ENCODE data around the gene SPSB4. TPM values are rescaled to one million over a fixed set of nuclear protein-coding genes. Genes with fewer than 3 reads are reported as not detected.

The SPSB4 gene
- total and polyA plus RNA-seq, 2 donors (not counting 1 experiment from before 2014, with no cell fraction given) = not detected

- Mint-ChIP-seq H3K27ac (no peak overlapping the region), H3K9me3 (ENCODE audit: insufficient read depth) (no peaks in the 10 kb centered on the region), H3K4me3 (no peak overlapping the region), H3K4me1 (no peaks in the 10 kb centered on the region), H3K27me3 (no peaks in the 10 kb centered on the region)
- Histone ChIP-seq H3K27ac (ENCODE audit: low read length in 2 of 2) (no peak overlapping the region), H3K9me3 (ENCODE audit: control extremely low read depth in 1 of 3, control insufficient read depth in 2 of 3, insufficient read depth in 1 of 3, low read length in 2 of 3) (peaks cover 0 to 7% (median 3%) of the 10 kb centered on the region in 3 donors), H3K27me3 (replicated peaks in 1 of 4; ENCODE audit: control extremely low read depth in 1 of 4, control insufficient read depth in 3 of 4, insufficient read depth in 4 of 4, low read length in 3 of 4) (peaks cover 0 to 3% (median 0%) of the 10 kb centered on the region in 4 experiments), H4K20me1 (ENCODE audit: control insufficient read depth, insufficient read depth, low read length, poor library complexity, severe bottlenecking) (no peaks in the 10 kb centered on the region), H3K9ac (ENCODE audit: low read length) (no peak overlapping the region), H3K4me2 (replicated peaks; ENCODE audit: low read depth, low read length, poor library complexity, severe bottlenecking) (no peak overlapping the region), H2AFZ (ENCODE audit: insufficient read depth, low read depth, low read length, poor library complexity, severe bottlenecking) (no peak overlapping the region), H3K36me3 (replicated peaks in 1 of 2; ENCODE audit: control extremely low read depth in 1 of 2, control insufficient read depth in 1 of 2, extremely low read depth in 1 of 2, insufficient read depth in 2 of 2, low read length in 1 of 2) (no peaks in the 10 kb centered on the region), H3K79me2 (ENCODE audit: control insufficient read depth, insufficient read depth, low read length) (no peaks in the 10 kb centered on the region), H3K4me3 (ENCODE audit: control extremely low read depth in 1 of 5, extremely low read depth in 1 of 5, insufficient read depth in 1 of 5, low read depth in 2 of 5, low read length in 4 of 5) (no peak overlapping the region), H3K4me1 (ENCODE audit: control insufficient read depth in 2 of 2, insufficient read depth in 2 of 2, low read length in 2 of 2) (no peaks in the 10 kb centered on the region)
- no peak for DNase-seq
- 82% methylated on average over 6 of the region's 6 CpGs for WGBS (ENCODE audit: insufficient coverage)
- no peak for ATAC-seq (ENCODE audit: low read depth)
- TF ChIP-seq EZH2 (IDR thresholded peaks at IDR 0.05; ENCODE audit: borderline replicate concordance, insufficient read depth, low read depth, low read length, poor library complexity, severe bottlenecking) = no peak
- no peak for TF ChIP-seq CTCF (IDR thresholded peaks at IDR 0.05)
- intact Hi-C loops (cut with micrococcal nuclease) = no loop called here
- POLR2A ChIA-PET = no interaction called here
- CTCF ChIA-PET = no interaction called here
Measured at GRCh38 chr3:141108039-141108438, 56.9 kb downstream of the SPSB4 start.

DNA sequence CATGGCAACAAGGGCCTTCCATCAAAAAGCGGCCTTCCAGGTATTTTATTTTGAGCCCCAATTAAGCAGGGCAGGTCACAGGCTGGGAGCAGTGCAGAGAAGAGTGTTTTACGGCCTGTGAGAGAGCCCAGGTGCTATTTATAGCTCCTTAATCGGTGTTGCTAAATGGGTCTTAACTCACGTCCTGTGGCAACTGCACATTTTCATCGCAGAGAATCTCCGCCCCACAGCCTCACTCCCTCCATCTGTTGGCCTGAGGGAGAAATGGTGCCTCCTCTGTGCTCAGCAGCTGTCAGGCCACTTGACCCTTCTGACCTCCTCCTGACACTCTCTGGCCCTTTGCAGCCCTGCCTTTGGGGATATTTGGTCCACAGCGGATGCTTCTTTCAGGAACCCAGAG is 58.6 kb downstream of the SPSB4 start:
- peaks cover 0 to 3% (median 0%) of the 10 kb centered on the region in 4 experiments for H3K27me3 ChIP-seq (replicated peaks in 1 of 4; ENCODE audit: control extremely low read depth in 1 of 4, control insufficient read depth in 3 of 4, insufficient read depth in 4 of 4, low read length in 3 of 4)
- no peaks in the 10 kb centered on the region for H4K20me1 ChIP-seq (ENCODE audit: control insufficient read depth, insufficient read depth, low read length, poor library complexity, severe bottlenecking)
- CTCF ChIA-PET = interaction anchor here (0.8 kb wide), 1 partner anchor 188 kb away, joined by 3 read pairs; no protein-coding TSS in a partner anchor
- peaks cover 0 to 7% (median 3%) of the 10 kb centered on the region in 3 donors for H3K9me3 ChIP-seq (ENCODE audit: control extremely low read depth in 1 of 3, control insufficient read depth in 2 of 3, insufficient read depth in 1 of 3, low read length in 2 of 3)
- H3K4me3 ChIP-seq (ENCODE audit: control extremely low read depth in 1 of 5, extremely low read depth in 1 of 5, insufficient read depth in 1 of 5, low read depth in 2 of 5, low read length in 4 of 5) = no peak overlapping the region
- no peak overlapping the region for H3K27ac Mint-ChIP-seq
- no peaks in the 10 kb centered on the region for H3K4me1 ChIP-seq (ENCODE audit: control insufficient read depth in 2 of 2, insufficient read depth in 2 of 2, low read length in 2 of 2)
- H3K36me3 ChIP-seq (replicated peaks in 1 of 2; ENCODE audit: control extremely low read depth in 1 of 2, control insufficient read depth in 1 of 2, extremely low read depth in 1 of 2, insufficient read depth in 2 of 2, low read length in 1 of 2) = no peaks in the 10 kb centered on the region
- H3K79me2 ChIP-seq (ENCODE audit: control insufficient read depth, insufficient read depth, low read length) = no peaks in the 10 kb centered on the region
- no peak overlapping the region for H3K9ac ChIP-seq (ENCODE audit: low read length)
- DNase-seq = no peak
- no peak overlapping the region for H2AFZ ChIP-seq (ENCODE audit: insufficient read depth, low read depth, low read length, poor library complexity, severe bottlenecking)
- TF ChIP-seq CTCF (IDR thresholded peaks at IDR 0.05) (no peak), EZH2 (IDR thresholded peaks at IDR 0.05; ENCODE audit: borderline replicate concordance, insufficient read depth, low read depth, low read length, poor library complexity, severe bottlenecking) (no peak)
- H3K27ac ChIP-seq (ENCODE audit: low read length in 2 of 2) = no peak overlapping the region
- H3K9me3 Mint-ChIP-seq (ENCODE audit: insufficient read depth) = no peaks in the 10 kb centered on the region
- POLR2A ChIA-PET = no interaction called here
- H3K27me3 Mint-ChIP-seq = peaks cover 4% of the 10 kb centered on the region
- no peak overlapping the region for H3K4me3 Mint-ChIP-seq
- no peaks in the 10 kb centered on the region for H3K4me1 Mint-ChIP-seq
- intact Hi-C loops (cut with micrococcal nuclease) = no loop called here
- WGBS (ENCODE audit: insufficient coverage) = 55% methylated on average over 6 of the region's 7 CpGs
- no peak for ATAC-seq (ENCODE audit: low read depth)
- H3K4me2 ChIP-seq (replicated peaks; ENCODE audit: low read depth, low read length, poor library complexity, severe bottlenecking) = no peak overlapping the region
